ENCODE results near the gene RAB3B. TPM values are rescaled to one million over a fixed set of nuclear protein-coding genes. Genes with fewer than 3 reads are reported as not detected.

The RAB3B gene
- total RNA-seq, 3 donors from 2014 or later: 0.66 to 1.3 TPM; not detected in 1

DNA sequence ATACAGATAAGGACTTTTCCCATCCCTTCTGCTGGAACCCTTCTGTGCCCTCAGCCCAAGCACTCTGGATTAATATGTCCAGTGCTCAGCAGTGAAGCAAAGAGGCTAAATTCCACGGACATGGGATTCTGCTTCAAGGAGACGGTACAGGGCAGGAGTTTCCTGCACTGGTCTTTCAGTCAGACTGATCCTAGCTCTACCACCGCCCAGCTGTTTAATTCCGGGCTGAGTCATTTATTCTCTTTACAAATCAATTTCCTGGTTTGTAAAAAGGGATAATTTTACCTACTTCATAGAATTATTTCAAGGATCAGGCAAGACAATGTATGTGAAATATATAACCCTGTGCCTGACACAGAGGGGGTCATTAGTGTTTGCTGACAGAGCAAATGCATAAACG lies 70.4 kb downstream of the RAB3B start:
- no peak for DNase-seq (ENCODE audit: low spot score in 2 of 2)
- Histone ChIP-seq H3K36me3 (no peaks in the 10 kb centered on the region), H3K27me3 (no peaks in the 10 kb centered on the region), H3K9me3 (no peaks in the 10 kb centered on the region), H3K27ac (no peak overlapping the region), H3K4me3 (no peak overlapping the region), H3K4me1 (no peaks in the 10 kb centered on the region)
- intact Hi-C loops (cut with DNase I; ENCODE audit: low total_unique reads): no loop called here
- no peak for TF ChIP-seq POLR2A (IDR thresholded peaks at IDR 0.05)
- TF ChIP-seq, protein P1, sequence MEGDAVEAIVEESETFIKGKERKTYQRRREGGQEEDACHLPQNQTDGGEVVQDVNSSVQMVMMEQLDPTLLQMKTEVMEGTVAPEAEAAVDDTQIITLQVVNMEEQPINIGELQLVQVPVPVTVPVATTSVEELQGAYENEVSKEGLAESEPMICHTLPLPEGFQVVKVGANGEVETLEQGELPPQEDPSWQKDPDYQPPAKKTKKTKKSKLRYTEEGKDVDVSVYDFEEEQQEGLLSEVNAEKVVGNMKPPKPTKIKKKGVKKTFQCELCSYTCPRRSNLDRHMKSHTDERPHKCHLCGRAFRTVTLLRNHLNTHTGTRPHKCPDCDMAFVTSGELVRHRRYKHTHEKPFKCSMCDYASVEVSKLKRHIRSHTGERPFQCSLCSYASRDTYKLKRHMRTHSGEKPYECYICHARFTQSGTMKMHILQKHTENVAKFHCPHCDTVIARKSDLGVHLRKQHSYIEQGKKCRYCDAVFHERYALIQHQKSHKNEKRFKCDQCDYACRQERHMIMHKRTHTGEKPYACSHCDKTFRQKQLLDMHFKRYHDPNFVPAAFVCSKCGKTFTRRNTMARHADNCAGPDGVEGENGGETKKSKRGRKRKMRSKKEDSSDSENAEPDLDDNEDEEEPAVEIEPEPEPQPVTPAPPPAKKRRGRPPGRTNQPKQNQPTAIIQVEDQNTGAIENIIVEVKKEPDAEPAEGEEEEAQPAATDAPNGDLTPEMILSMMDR (IDR thresholded peaks at IDR 0.05): no peak
- TF ChIP-seq POLR2AphosphoS5 (IDR thresholded peaks at IDR 0.05): no peak

DNA sequence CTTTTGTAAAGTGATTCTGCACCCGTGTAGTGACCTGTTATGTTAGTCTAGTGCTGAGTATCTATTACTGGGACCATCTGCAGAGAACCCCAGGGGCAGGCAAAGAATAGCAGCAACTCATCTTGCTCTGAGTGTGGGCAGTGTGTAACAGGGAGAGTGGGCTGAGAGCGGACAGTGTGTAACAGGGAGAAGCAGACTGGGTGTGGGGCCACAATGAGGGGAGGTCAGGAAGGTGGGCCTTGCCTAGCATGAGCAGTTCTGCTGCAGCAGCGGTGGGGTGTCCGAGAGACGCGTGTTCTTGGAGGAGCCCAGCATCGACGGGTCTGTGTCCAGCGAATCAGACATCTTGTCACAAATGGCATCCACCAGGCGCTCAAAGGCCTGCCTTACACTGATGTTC lies 70.8 kb downstream of the RAB3B start:
- no peaks in the 10 kb centered on the region for H3K4me1 ChIP-seq
- H3K27ac ChIP-seq: no peak overlapping the region
- intact Hi-C loops (cut with DNase I; ENCODE audit: low total_unique reads): no loop called here
- DNase-seq (ENCODE audit: low spot score in 2 of 2): no peak
- H3K4me3 ChIP-seq: no peak overlapping the region
- no peaks in the 10 kb centered on the region for H3K36me3 ChIP-seq
- no peaks in the 10 kb centered on the region for H3K27me3 ChIP-seq
- no peaks in the 10 kb centered on the region for H3K9me3 ChIP-seq
- TF ChIP-seq POLR2AphosphoS5 (IDR thresholded peaks at IDR 0.05) (no peak), POLR2A (IDR thresholded peaks at IDR 0.05) (no peak)
- TF ChIP-seq, protein P1 (IDR thresholded peaks at IDR 0.05): no peak

DNA sequence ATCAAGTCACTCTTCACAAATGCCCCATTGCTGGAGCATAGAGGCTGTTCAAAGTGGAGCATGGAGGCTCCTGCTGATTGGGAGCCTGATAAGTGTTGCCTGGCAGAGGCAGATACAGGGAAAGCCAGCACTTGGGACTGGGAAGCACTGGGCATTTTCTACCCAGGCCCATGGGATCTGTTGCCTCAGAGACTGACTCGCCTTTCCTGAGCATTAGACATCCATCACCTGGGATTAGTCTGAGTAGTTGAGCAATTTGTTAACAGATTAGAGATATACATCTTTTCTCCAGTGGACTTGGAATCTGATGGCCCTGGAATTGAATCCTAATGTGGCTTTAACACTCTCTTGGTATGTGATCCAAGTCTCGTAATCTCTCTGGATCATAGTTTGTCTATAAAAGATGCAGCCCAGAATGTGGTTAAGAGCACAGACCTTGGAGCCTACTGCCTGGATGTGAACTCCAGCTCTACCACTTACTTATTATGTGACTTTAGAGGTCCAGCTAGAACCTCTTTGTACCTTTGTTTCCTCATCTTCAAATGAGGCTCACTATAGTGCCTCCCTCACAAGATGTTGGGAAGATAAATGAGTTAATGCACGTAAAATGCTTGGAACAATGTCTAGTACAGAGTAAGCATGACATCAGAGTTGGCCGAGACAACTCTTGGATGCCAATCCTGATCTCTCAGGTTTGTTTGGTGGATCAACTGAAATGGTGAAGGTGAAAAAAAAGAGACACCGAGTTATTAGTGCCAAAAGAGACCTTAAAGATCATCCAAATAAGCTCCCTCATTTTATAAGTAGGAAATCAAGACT lies 73.7 kb downstream of the RAB3B start:
- Histone ChIP-seq H3K36me3 (no peaks in the 10 kb centered on the region), H3K27ac (no peak overlapping the region), H3K9me3 (no peaks in the 10 kb centered on the region), H3K4me3 (no peak overlapping the region), H3K27me3 (no peaks in the 10 kb centered on the region), H3K4me1 (no peaks in the 10 kb centered on the region)
- TF ChIP-seq POLR2AphosphoS5 (IDR thresholded peaks at IDR 0.05): no peak
- TF ChIP-seq, protein P1 (IDR thresholded peaks at IDR 0.05): no peak
- TF ChIP-seq POLR2A (IDR thresholded peaks at IDR 0.05): no peak
- no peak for DNase-seq (ENCODE audit: low spot score in 2 of 2)
- intact Hi-C loops (cut with DNase I; ENCODE audit: low total_unique reads): no loop called here

GRCh38 chr1:51915951-51916350 lies 74.5 kb downstream of the RAB3B start:
- peaks cover 0 to under 1% of the 10 kb centered on the region in 2 donors for H3K27me3 ChIP-seq
- DNase-seq (ENCODE audit: low spot score in 2 of 2): no peak

DNA sequence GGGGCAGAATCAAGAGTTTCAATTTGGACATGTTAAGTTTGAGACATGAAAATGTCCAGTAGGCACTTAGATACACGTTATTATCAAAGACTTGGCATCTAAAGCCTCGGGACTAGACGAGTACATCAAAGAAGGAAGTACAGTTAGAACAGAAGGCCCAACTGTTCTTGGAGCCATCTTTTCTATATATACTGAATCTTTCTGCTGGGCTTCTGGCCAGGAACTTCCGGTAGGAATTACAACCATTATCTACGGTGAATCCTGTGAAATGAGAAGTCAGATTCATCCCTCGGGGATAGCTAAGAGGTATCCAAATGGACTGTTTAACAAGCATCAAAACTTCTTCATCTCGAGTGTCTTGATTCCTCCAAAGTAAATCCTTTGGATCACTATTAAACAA lies 77.6 kb downstream of the RAB3B start:
- Histone ChIP-seq H3K4me1 (no peaks in the 10 kb centered on the region), H3K4me3 (no peak overlapping the region), H3K27me3 (peaks cover 0 to 15% of the 10 kb centered on the region in 2 donors), H3K27ac (no peak overlapping the region), H3K9me3 (no peaks in the 10 kb centered on the region), H3K36me3 (no peaks in the 10 kb centered on the region)
- no peak for TF ChIP-seq POLR2AphosphoS5 (IDR thresholded peaks at IDR 0.05)
- TF ChIP-seq POLR2A (IDR thresholded peaks at IDR 0.05): no peak
- TF ChIP-seq, protein P1 (IDR thresholded peaks at IDR 0.05): no peak
- no peak for DNase-seq (ENCODE audit: low spot score in 2 of 2)
- intact Hi-C loops (cut with DNase I; ENCODE audit: low total_unique reads): no loop called here

More at GRCh38 chr1:51915951-51916350, 74.5 kb downstream of the RAB3B start:
- Histone ChIP-seq H3K4me1 (no peaks in the 10 kb centered on the region), H3K36me3 (no peaks in the 10 kb centered on the region), H3K4me3 (no peak overlapping the region), H3K9me3 (no peaks in the 10 kb centered on the region), H3K27ac (no peak overlapping the region)
- TF ChIP-seq POLR2A (IDR thresholded peaks at IDR 0.05) (no peak), POLR2AphosphoS5 (IDR thresholded peaks at IDR 0.05) (no peak)
- TF ChIP-seq, protein P1 (IDR thresholded peaks at IDR 0.05): no peak
- intact Hi-C loops (cut with DNase I; ENCODE audit: low total_unique reads): no loop called here

All from breast epithelium (tissue), 4 donors.